ENCODE data around the gene SLC6A1.
A peak's percentile ranks its signal among the peaks of the same experiment; 100 is the strongest.

The SLC6A1 gene

DNA sequence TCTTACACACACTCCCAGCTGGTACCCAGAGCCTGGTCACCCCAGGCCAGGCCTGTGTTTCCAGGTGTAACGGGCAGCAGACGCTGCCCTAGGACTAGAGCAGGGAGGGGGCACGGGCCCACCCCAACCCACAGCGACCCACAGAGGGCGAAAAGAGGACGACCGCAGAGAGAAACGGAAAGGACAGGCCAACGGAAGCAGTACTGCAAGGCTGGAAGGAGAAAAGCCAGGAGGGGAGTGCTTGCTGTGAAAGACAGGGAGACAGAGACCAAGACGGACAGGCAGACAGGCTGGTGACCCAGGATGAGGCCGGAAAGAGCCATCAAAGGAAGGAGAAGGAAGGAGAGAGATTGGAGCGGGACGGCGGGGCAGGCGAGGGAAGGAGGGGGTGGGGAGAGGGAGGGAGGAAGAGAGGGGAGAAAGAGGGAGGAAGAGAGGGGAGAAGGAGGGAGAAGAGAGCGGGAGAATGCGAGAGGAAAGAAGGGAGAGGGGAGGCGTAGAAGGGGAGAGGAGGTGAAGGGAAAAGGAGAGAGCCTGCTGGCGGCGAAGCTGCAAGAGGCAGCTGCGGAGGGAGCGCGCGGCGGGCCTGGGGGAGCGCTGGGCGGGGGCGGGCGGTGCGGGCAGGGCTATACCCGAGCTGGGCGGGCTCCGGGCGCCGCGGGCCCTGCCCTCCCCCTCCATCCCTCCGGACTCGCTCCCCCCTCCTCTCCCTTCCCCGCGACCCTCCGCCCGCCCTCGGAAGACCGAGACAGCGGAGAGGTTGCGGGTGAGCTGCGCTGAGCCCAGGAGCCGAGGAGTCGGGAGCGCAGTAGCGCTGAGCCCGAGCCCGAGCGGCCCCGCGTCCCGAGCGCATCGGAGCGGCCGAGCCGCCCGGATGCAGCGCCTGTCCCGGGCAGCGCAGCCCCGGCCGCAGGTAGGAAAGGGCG is at the start of gene SLC6A1:
SLC6A1 (plus strand) TSS at position 732 of the 926 bp plus-strand sequence. CDS start 24,464 bp downstream, outside the sequence.
- no peak for DNase-seq (ENCODE audit: low read depth in 2 of 2)

DNA sequence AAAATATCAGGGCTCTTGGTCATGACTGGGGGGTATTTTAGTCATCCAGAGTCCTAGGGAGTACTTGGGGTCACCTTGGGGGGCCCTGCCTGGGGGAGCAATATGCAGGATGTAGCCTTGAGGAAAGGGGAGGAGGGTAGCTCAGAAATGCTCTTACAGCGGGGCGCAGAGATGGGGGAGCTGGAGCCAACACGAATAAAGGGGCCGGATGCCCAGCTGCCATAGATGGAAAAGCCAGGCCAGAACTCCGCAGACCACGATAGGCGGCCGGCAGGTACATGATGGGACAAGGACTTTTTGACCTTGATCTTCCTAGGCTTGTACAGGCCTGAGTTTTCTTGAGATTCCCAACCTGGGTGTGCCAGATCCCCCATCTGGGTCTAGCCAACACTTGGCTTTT is 47.7 kb upstream of the SLC6A1 start:
- DNase-seq (ENCODE audit: low read depth in 2 of 2), result no peak

DNA sequence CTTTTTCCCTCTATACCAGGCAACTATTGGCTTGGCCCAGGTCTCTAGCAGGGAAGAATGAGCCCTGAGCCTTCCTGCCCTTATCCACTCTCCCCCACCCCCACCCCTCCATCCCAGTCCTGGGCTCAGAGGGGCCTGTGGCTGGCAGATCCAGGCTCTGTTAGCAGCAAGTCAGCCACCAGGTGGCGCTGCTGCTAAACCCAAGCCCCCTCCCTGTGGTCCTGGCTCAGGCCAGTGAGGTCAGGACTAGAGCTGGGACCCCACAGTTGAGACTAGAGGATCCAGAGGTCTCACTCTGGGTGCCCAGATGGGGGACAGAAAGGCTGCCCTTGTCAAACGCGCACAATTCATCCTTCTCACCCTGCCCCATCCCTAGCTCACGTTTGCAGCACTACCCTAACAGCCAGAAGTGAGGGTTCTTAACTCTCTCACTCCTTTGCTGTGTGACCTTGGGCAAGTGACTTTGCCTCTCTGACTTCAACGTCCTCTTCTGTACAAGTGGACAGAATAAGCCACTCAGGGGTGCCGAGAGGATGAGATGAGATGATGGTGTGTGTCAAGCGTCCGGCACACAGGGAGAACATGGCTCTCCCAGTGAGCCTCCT is 46.8 kb upstream of the SLC6A1 start:
- DNase-seq (ENCODE audit: low read depth in 2 of 2), result peak in 1 of 2 donors; percentile 18

DNA sequence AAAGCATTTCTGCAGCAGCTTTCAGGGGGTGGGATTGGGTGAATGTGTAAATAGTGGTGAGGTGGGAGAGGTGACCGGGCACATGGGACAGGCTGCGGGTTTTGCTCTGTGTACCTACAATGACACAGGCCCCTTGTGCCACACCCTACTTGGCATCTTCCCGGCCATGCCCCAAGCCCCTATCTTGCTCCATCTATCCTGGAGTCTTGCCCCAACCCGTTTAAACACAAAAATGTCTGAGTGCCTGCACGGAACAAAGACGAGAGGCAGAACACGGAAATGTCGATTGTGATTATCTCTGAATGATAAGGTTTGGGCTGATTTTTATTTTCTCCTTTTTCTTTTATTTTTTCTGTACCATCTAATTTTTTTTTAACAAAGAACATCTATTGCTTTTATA is 46.0 kb upstream of the SLC6A1 start:
- DNase-seq (ENCODE audit: low read depth in 2 of 2), result no peak

- no peak for DNase-seq (ENCODE audit: low read depth in 2 of 2)
These were observed 44.2 kb upstream of the SLC6A1 start for GRCh38 chr3:10948326-10948725.

DNA sequence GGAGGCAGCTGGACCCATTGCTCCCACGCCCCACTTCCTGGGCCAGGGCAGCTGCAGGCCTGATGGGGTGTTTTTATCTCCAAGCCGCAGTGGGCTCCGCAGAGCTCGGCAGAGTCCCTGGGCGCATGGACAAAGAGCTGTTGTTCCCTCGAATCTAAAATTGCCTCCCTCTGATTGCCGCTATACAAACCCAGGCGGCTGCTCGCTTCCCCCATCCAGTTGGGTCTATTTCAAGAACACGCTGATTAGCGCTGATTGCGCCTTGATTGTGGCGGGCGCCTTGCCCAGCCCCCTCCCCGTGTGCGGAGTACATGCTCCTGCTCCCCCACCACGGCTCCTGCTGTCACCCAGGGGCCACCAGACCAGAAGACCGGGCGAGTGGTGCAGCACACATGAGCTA is 43.4 kb upstream of the SLC6A1 start:
- no peak for DNase-seq (ENCODE audit: low read depth in 2 of 2)

GRCh38 chr3:10950476-10951294 is 41.9 kb upstream of the SLC6A1 start:
- no peak for DNase-seq (ENCODE audit: low read depth in 2 of 2)

DNA sequence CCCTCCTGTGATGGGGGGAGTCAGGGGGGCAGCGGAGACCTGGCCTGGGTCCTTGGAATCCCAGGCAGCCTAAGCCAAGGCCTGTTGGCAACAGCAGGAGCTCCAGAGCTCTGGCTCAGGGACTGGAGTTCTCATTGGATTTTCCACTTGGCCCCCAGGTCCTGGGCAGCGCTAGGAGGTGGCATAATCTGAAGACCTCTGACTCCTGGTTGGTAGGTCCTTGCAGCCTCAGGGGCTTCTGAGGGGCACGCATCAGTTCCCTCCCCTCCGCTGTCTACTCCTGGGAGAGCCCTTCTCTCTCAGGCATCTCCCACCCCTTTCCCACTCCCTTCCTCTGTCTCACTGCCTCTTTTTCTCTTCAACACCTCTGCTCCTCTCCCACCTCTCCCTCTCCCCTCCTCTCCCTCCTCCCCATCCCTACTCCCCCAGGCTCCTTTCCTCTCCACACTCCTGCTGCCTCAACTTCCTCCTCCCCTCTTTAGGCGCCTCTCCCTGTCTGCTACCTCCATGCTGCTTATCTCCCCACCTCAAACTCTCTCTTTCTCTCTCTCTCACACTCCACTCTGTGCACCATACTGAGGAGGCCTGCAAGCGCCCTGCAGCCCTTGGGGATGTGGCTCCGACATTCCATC is 41.1 kb upstream of the SLC6A1 start:
- DNase-seq (ENCODE audit: low read depth in 2 of 2), result no peak

DNA sequence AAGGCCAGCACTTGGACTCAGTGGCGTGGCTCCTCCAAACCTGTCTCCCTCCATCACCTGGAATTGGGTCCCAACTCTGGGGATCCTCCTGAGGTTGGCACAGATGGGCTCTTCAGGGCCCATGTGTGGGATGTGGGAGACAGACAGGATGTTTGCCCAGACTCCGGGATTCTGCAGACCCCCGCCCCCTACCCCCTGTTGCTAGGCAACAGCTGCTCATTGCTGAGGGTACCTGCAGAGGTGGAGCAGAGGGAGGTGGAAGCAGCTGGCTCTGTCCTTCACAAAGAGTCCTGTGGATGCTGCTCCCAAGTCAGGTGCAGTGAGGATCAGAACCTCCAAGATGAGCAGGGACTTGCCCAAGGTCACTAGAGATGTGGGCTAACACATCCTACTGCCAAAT is 40.0 kb upstream of the SLC6A1 start:
- no peak for DNase-seq (ENCODE audit: low read depth in 2 of 2)

DNA sequence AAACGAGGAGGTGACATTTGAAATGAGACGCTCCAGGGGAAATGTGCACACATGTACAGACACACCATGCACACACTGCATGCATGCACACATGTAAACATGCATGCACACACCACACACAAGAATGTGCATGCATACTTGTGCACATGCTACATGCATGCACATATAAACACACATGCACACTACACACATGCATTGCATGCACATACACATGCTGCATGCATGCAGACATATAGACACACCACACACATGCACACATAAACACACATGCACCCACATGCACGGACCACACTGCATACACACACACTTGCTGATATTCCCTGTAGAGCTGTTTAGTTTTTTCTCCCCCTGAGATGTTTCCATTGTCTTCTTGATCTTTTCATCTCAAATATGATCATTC is 37.8 kb upstream of the SLC6A1 start:
- DNase-seq (ENCODE audit: low read depth in 2 of 2), result no peak

GRCh38 chr3:10955711-10956453 is 36.7 kb upstream of the SLC6A1 start:
- DNase-seq (ENCODE audit: low read depth in 2 of 2), result no peak

GRCh38 chr3:10956531-10956930 is 36.0 kb upstream of the SLC6A1 start:
- no peak for DNase-seq (ENCODE audit: low read depth in 2 of 2)

GRCh38 chr3:10956986-10957385 is 35.6 kb upstream of the SLC6A1 start:
- no peak for DNase-seq (ENCODE audit: low read depth in 2 of 2)

DNA sequence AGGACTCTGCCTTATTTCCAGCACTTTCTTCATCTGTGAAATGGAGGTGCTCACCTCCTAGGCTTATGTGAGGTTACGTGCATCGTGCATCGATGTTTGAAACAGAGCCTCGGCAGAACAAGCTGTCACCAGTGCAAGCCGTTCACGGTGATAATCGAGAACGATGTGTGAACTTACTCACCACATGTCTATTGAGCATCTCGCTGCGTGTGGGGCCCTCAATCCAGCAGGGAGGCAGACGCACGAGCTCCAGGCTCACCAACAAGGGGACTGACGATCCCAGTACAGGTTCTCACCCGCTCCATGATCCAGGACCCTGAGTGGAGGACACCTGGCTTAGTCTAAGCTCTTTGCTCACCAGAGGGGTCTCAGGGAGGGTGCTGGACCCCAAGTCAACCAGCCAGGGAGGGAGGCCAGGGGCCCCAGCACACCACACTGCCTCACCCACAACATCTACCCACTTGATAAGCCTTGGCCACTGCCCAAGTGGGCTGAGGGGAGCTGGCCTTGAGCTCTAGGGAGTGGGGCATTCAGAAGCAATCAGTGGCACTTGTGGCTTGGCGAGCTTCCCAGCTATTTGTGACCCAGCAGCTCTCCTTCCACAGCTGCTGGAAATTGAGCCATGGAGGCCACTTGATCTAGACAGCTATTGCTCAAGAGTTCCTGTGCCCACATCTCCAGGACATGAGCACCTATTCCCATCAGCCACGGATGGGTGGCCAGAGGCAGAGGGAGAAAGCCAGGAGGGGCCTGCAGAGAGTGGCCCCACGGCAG is 34.4 kb upstream of the SLC6A1 start:
- DNase-seq (ENCODE audit: low read depth in 2 of 2), result no peak

DNA sequence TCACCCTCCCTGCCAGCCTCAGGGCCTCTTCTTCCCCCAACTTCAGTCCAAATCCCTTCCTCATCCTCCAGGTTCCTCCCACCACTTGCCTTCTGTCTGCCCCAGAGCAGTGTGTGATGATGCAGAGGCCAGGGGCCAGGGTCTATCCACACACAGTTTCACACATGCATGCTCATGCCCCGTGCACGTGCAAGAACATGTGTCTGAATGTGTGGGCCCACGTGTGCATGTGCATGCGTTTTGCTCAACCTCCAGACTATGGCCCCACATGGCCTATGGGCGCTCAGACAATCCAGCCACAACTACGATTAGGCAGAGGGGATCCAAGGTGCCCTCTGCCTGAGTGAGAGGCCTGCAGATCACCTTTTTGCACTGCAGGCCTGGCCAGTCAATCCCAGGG is 32.3 kb upstream of the SLC6A1 start:
- DNase-seq (ENCODE audit: low read depth in 2 of 2), result no peak

DNA sequence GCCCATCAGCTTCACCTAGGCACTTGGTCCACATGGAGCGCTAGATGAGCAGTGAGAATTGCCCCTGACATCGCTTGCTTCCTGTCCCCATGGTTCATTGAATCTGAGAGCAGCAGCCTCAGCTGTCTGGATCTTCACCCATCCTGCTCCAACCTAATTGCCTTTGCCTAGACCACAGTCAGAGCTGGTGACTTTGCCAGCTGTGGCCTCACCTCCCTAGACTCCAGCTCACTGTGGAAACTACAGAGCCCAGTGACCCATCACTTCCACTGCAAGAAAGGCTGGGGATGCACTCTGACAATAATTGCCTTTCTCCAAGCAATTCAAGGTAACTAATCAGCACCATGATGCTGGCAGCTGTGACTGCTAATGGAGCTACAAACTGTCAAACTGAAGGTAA is 30.6 kb upstream of the SLC6A1 start:
- no peak for DNase-seq (ENCODE audit: low read depth in 2 of 2)

DNA sequence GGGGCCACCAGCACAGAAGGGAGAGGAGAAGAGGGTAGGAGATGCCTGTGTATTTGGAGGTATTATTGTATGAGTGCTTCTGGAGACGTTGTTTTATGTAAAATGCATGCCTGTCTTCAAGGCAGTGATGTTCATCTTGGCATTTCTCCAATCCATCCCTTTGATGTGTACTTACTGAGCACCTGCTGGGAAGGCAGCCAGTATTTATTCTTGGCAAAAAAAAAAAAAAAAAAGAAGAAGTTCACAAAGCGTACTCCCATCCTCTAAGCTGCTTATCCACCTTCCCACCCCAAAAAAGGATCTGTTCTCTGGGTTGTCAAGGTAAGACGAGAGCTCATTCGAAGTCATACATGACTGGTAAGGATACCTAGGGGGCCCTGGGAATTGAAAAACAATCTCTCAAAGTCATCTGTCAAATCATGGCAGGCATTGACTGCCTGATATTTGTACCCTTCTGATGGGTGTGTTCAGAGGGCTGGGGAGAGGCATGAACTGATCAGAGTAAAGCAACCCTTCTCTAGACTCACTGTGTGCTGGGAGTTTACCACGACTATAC is 30.0 kb upstream of the SLC6A1 start:
- DNase-seq (ENCODE audit: low read depth in 2 of 2), result no peak

GRCh38 chr3:10964537-10965167 is 27.9 kb upstream of the SLC6A1 start:
- no peak for DNase-seq (ENCODE audit: low read depth in 2 of 2)

DNA sequence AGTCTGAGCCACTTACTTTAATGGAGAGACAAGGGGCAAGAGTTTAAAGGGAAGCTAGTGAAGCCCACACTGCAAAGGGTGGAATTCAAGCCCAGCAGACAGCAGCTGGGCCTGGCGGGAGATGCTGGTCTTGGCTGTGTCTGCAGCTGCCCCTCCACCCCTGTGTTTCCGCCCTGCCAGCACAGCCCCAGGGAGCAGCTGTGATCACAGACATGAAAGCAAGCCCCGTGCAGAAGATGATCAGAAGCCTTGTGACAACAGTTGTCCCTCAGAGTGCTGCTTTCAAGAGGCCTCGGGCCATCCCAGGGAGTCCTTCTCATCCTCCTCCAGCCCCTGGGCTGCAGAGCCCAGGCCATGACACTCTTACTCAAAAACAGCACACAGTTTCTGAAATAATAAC is 24.1 kb upstream of the SLC6A1 start:
- no peak for DNase-seq (ENCODE audit: low read depth in 2 of 2)

Data from stimulated activated CD4-positive, alpha-beta T cell treated with anti-CD3 and anti-CD28 coated beads, Interleukin-1b, Interleukin-23, amount 100 ng/mL, for 1 hour (primary cell).